ENCODE data around the gene SUGP2.

SUGP2 gene

DNA sequence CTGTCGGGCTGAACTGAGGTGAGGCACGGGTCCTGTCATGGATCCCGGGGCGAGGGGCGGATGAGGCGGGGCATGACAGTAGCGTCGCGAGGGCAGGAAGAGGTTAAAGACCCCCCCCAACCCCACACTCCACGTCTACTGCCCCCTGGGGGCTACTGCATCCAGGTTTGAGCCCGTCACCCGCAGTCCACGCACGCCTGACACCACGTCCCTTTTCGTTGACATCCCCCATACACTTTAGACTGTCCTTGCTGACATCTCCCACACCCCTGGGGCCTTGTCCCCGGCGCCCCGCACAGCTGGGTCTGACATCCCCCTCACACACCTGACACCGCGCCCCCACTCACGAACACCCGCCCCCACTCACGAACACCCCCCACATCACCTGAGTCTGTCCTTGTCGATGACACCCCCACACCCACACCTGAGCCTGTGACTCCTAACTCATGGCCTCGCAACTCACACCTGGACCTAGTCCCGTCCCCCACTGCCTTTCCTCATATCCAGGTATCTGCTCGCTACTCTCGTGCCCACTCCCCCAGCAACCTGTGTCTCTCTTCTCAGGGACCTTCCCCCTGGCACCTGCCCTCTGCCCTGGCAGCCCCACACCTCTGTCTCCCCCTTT is 30.9 kb upstream of the SUGP2 start:
- DNase-seq (ENCODE audit: insufficient read length, low spot score) (no peak), FAIRE-seq (no peak)
- no peak for TF ChIP-seq POLR2A (IDR thresholded peaks at IDR 0.05; ENCODE audit: low read depth, low read length)

DNA sequence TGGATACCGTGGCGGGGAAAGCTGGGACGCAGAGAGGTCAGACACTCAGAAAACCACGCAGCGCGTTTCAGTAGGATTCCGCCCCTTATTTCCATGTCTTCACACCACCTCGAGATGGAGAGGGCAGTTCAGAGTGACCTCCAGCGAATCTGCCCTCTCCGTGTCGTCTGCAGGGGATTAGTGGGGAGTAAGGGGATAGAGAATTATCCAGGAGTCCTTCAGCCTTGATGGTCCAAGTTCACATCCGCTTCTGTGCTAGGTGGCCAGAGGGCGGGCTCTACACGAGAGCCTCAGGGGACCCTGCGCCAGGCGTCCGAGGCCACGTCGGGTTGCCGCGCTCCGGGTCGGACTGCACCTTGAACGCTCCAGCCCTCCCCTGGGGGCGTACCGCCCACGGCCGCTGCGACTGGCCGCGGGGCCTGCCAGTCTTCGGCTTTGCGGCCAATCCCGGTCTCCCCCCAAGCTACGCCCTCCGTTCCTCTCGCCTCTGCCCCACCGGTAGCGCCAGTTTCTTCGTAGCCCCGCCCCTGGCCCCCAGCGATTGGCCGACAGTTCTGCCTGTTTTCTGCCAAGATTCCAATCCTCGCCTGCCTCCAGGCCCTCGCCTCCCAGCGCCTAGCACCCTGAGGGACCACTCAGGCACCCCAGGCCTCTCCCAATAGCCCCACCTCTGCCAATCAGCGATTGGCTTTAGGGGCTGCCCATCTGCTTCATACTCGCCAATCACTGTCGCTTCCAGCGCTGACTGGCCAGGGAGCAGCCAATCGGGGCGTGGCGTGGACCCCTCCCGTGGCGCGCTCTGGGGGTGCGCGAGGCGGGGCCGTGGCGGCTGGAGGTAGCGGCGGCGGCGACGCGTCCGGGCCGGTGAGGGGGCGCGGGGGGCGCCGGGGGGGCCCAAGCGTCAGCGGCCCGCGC is 30.1 kb upstream of the SUGP2 start, which contains the start of gene SLC25A42:
Gene SLC25A42 (plus strand): TSS at position 812 of the 915 bp plus-strand sequence. CDS start 32,131 bp downstream, outside the sequence.
- DNase-seq (ENCODE audit: insufficient read length, low spot score) (peak; percentile 99), FAIRE-seq (peak; percentile 82)
- peak; percentile 43; the same call in 1 of the 2 replicates for TF ChIP-seq POLR2A (IDR thresholded peaks at IDR 0.05; ENCODE audit: low read depth, low read length)

DNA sequence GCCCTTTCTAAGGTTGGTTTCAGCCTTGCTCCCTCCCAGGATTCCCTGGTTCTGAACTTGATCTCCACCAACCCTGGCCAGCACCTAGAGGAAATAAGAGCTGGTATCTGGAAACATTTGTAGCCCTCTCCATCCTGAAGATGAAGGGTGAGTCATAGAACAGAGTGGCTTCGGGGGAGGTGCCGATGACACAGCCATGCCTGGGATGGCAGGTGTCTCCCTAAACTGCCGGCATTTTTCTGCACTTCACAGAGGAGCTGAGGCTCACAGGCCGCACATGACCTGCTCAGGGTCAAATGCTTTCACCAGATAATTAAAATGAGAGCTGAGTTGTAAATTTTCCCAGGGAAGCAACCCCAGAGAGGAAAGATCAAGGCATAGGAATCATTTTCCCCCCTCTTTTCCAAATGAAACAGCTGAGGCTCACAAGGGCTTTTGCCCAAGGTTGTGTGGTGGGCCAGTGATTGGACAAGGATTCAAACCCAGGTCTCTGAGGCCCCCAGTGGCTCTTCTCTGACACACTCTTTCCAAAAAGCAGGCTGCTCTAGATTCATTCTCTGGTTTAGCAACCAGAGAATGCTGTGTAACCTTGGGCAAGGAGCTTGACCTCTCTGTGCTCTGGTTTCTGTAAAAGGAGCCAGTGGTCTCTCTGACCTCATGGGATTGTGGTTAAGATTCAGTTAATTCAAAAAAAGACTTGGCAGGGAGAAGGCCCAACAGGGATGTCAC is 29.3 kb upstream of the SUGP2 start:
- DNase-seq (ENCODE audit: insufficient read length, low spot score) = peak; percentile 81
- FAIRE-seq = peak; percentile 27
- TF ChIP-seq POLR2A (IDR thresholded peaks at IDR 0.05; ENCODE audit: low read depth, low read length) = no peak

DNA sequence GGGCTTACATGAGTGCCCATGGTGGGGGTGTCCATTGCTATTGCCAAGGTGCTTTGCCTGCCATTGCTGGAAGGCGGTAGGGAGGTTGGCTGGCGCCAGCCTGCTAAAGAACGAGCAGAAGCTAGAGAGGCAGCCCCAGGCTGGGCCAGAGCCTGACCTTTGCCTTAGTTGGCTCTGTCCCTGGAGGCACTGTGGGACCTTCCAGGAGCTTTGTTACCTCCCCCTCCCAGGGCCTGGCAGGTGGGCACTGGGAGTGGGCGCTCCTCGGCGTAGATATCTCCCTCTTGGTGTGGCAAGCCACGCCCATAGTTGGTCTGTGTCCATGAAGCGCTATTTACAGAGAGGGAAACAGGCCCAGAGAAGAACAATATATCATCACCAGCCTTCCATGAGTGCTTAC is 28.2 kb upstream of the SUGP2 start:
- DNase-seq (ENCODE audit: insufficient read length, low spot score) = no peak
- no peak for TF ChIP-seq POLR2A (IDR thresholded peaks at IDR 0.05; ENCODE audit: low read depth, low read length)
- no peak for FAIRE-seq

DNA sequence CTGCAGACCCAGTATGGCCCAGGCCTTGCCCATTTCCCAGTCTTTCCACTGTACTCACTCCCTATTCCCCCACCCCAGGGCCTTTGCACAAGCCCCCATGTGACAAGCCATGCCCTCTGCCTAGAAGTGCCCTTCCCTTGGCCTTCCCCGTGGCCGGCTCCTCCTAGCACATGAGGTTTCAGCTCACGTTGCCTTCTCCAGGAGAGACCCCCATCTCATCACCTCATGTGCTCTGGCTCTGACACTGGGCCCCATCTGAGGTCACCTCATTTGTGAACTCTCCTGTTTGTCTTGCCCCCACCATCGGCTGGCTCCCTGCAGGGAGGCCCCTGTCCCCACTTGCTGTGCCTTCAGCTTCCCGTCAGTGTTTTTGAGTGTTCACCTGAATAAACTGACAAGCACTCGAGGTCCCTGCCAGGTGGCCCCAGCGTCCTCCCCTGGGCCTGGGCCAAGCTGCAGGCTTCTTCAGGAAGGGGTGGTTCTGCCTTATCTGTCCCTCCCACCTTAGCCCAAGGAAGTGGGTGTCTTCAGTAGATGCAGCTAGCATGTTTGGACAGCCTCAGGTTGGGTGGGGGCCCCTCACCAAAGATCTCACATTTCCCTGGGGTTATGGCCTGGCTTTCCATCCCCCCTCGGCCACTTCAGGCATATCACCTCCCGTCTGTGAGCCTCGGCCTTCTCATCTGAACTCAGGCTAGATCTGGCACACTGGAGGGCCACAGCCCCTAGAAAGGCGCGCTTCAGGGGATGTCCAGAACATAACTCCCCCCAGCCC is 26.7 kb upstream of the SUGP2 start:
- TF ChIP-seq POLR2A (IDR thresholded peaks at IDR 0.05; ENCODE audit: low read depth, low read length) = no peak
- DNase-seq (ENCODE audit: insufficient read length, low spot score) = no peak
- no peak for FAIRE-seq

DNA sequence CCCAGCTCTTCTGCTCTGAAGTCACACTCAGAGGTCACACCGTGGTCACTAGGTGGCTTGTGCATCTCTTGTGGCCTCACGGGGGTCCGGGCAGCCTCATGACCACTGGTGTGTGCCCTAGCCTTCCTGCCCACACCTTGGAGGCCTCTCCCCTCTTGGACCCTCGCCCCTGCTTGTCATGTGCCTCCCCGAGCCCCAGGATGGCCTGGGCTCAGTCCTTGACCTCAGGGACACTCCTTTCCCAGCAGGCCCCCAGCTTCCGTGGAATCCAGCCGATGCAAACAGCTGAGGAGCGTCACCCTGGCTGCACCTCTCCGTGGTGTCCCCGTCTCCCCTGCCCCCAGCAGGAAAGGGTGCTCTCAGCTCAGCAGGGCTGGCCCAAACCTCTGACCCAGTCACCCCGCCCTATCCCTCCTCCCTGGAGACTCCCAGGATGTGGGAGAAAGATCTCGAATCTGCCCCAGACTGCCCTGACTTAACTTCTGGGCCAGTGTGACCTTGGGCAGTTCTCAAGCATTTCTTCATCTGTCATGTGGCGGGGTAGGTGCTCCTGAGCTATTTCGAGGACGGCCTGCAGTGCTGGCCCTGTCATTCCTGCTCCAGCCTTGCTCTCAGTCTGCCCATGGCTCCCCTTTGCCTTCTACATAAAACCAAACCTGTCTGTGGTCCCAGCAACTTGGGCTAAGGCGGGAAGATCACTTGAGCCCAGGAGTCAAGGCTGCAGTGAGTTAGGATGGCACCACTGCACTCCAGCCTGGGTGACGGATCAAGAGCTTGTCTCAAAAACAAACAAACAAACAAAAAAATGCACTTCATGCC is 25.9 kb upstream of the SUGP2 start:
- DNase-seq (ENCODE audit: insufficient read length, low spot score) (no peak), FAIRE-seq (no peak)

DNA sequence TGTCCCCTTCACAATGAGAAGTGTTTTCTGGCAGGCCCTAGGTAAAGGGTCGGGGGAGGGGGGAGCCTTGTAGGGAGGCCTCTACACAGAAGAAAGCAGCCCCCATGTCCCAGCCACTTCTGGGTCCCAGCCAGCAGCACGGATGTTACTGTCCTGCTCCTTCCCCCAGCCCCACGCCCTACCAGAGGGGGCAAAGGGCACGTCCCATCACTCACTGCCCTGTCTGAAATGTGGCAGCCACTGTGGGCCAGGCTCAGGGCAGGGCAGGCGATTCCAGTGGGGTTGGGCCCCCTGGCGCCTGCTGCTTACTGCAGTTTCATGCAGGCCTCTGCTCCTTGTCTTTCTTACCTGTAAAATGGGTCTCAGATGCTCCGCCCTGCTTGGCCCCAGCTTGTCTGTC is 24.4 kb upstream of the SUGP2 start:
- DNase-seq (ENCODE audit: insufficient read length, low spot score) (no peak), FAIRE-seq (no peak)
- TF ChIP-seq POLR2A (IDR thresholded peaks at IDR 0.05; ENCODE audit: low read depth, low read length) = no peak

More for the DNA sequence above, 25.9 kb upstream of the SUGP2 start:
- TF ChIP-seq POLR2A (IDR thresholded peaks at IDR 0.05; ENCODE audit: low read depth, low read length) = no peak

DNA sequence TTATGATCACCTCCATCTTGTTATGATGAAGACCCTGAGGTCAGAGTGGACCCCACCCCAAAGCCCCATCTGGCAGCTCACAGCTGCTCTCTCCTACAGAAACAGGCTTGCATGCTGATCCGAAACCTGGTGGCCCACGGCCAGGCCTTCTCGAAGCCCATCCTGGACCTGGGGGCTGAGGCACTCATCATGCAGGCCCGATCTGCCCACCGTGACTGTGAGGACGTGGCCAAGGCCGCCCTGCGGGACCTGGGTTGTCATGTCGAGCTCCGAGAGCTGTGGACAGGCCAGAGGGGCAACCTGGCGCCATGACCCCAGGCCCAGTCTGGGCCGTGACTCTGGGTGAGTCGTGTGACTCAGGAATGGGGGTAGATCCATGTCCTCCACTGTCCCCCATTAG is 24.0 kb upstream of the SUGP2 start:
- no peak for TF ChIP-seq POLR2A (IDR thresholded peaks at IDR 0.05; ENCODE audit: low read depth, low read length)
- no peak for FAIRE-seq
- DNase-seq (ENCODE audit: insufficient read length, low spot score) = no peak

DNA sequence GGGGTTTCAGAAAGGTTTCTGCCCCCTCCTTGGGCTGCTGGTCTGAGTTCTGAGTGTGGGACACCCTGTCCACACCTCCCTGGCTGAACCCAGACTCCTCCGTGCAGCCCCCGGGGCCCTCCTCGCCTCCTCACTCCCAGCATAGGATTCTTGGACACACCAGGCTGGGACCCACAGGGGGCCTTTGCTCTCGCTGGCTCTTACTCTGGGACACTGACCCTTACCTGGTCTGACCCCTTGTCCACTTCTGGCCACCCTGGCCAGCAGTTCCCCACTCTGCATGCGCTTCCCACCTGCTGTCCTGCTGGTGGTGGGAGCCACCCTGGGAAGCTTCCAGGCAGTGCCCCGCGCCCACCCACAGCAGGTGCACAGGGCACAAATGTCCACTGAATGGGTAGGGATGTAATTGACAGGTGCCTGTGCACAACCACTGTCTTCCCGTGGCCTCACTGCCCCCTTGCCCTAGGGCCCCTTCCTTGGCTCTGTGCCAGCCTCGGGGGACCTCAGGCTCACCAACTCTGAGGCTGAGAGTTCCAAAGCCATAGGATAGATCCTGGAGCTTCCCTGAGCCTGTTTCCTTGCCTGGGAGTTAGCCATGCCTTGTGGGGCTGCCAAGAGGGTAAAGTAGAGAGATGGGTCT is 23.4 kb upstream of the SUGP2 start:
- DNase-seq (ENCODE audit: insufficient read length, low spot score) (no peak), FAIRE-seq (no peak)
- no peak for TF ChIP-seq POLR2A (IDR thresholded peaks at IDR 0.05; ENCODE audit: low read depth, low read length)

DNA sequence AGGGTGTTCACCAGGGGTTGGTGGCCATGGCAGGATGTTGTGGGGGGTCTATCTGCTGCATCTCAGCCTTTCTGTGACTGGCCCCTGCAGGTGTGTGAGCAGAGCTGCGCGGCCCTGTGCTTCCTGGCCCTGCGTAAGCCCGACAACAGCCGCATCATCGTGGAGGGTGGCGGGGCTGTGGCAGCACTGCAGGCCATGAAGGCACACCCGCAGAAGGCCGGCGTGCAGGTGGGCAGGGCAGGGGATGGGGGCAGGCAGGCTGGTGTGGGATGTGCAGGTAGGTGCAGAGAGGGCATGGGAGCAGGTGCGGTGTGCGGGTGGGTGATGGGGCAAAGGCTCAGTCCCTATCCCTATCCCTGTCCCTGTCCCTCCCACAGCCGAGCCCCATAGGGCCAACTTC is 22.4 kb upstream of the SUGP2 start:
- FAIRE-seq = no peak
- TF ChIP-seq POLR2A (IDR thresholded peaks at IDR 0.05; ENCODE audit: low read depth, low read length) = no peak
- DNase-seq (ENCODE audit: insufficient read length, low spot score) = no peak

DNA sequence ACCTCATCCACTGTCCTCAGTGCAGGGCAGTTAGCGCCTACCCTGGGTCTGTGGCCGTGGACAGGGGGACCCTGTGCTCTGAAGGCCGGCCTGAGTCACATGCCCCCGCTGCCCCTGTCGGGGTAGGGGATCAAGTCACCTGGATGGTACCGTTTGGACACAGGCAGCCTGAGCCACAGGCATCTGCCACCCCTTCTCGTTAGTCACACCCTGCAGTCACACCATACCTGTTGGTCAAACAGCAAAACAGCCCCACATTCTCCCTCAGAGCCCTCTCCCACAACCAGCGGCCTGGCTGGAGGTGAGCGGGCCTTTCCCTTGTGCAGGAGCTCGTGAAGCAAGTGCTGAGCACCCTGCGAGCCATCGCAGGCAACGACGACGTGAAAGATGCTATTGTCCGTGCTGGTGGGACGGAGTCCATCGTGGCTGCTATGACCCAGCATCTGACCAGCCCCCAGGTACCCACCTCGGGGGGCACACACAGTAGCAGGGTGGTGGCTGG is 21.7 kb upstream of the SUGP2 start:
- no peak for TF ChIP-seq POLR2A (IDR thresholded peaks at IDR 0.05; ENCODE audit: low read depth, low read length)
- no peak for FAIRE-seq
- DNase-seq (ENCODE audit: insufficient read length, low spot score) = no peak

DNA sequence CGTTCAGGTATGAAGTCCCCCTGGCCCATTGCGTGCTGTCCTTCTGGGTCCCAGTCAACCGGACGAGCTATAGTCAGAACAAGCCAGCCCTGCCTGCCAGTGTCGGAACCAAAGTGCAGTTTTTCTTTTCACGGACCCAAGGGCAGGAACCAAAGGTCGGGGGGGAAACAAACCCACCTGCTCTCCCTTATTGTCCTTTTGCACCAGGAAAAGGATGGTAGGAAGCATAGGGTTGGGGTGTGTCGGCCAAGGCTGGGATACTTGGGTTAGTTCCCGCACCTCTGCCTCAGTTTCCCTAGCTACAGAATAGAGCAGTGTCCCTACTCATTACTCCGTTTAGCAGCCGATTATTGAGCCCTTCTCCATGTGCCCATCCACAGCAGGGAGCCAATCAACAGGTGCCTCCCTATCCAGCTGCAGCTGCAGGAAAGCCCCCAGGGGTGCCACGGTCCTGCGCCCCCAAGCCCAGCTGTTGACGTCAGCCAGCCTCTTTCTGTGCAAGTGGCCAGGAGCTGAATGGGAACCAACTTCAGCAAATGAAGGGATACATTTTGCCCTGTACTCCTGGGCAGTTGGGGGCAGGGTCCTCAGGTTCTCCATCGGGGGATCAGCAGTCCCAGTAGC is 21.1 kb upstream of the SUGP2 start:
- DNase-seq (ENCODE audit: insufficient read length, low spot score) (no peak), FAIRE-seq (no peak)
- TF ChIP-seq POLR2A (IDR thresholded peaks at IDR 0.05; ENCODE audit: low read depth, low read length) = no peak
